Prostate gland (tissue), 2 donors: ENCODE results near the gene SCRG1.

Experiments
- CTCF ChIP-seq, 4 experiments: fragments of 200-600 bp in 2 of 4; fragments of 450-650 bp in 2 of 4; sonication (generic) in 2 of 4; IDR thresholded peaks; 1 replicate in 3 of 4; 2 replicates in 1 of 4; pipeline ENCODE4 v1.5.1; 2016 to 2019; ENCODE audit warnings: antibody characterized with exemption in 4 of 4, mild to moderate bottlenecking in 2 of 4, moderate library complexity in 2 of 4
- POLR2A ChIP-seq: fragments of 450-650 bp; IDR thresholded peaks from one replicate; pipeline ENCODE4 v1.6.1; 2016; ENCODE audit warnings: antibody characterized with exemption, mild to moderate bottlenecking

GRCh38 chr4:173415885-173416653 is 17.2 kb upstream of the SCRG1 start:
- TF ChIP-seq POLR2A (no peak), CTCF (IDR thresholded peaks at IDR 0.05) (no peak)
